Uterus (tissue), 4 donors: ENCODE data around the gene ACR. TPM values are rescaled to one million over a fixed set of nuclear protein-coding genes. Genes with fewer than 3 reads are reported as not detected.

Experiments used
- DNase-seq, 2 donors: peaks; one replicate each; pipeline ENCODE4 v3.0.0-alpha.2; 2019 to 2020
- H3K27ac ChIP-seq, 2 donors: fragments of 200-600 bp; sonication (generic); 1 replicate in 1 of 2; 2 replicates in 1 of 2; pipeline ENCODE4 v1.5.1; 2016 to 2018
- H3K27me3 ChIP-seq, 2 donors: fragments of 200-600 bp; sonication (generic); one replicate each; pipeline ENCODE4 v1.5.1; 2018 to 2019; ENCODE audit warnings: control low read depth in 1 of 2
- H3K36me3 ChIP-seq, 2 donors: fragments of 200-600 bp; sonication (generic); one replicate each; pipeline ENCODE4 v1.5.1; 2019; ENCODE audit warnings: control low read depth in 1 of 2
- H3K4me1 ChIP-seq, 2 donors: fragments of 200-600 bp; sonication (generic); one replicate each; pipeline ENCODE4 v1.5.1; 2018 to 2019; ENCODE audit warnings: control low read depth in 1 of 2
- H3K4me3 ChIP-seq, 2 donors: fragments of 200-600 bp; sonication (generic); 1 replicate in 1 of 2; 2 replicates in 1 of 2; pipeline ENCODE4 v1.5.1; 2018 to 2019; ENCODE audit warnings: mild to moderate bottlenecking in 1 of 2
- H3K9me3 ChIP-seq, 2 donors: fragments of 200-600 bp; sonication (generic); one replicate each; pipeline ENCODE4 v1.5.1; 2019; ENCODE audit warnings: control low read depth in 1 of 2
- POLR2A ChIP-seq, 2 donors: fragments of 450-650 bp; IDR thresholded peaks; one replicate each; pipeline ENCODE4 v1.6.1; 2016; ENCODE audit warnings: antibody characterized with exemption in 2 of 2, mild to moderate bottlenecking in 1 of 2, moderate library complexity in 1 of 2
- intact Hi-C: fragments of 100-400 bp; cut with DNase I; formaldehyde crosslinking; loops from one replicate; pipeline ENCODE4 v1.15.1; 2023; ENCODE audit warnings: low total_unique reads
- total RNA-seq, 4 donors: library from RNA; depleted of rRNA in 3 of 4; stranded (reverse); fragments of >200 nt in 3 of 4; gene quantifications; one replicate each; pipeline versions ENCODE4 v1.1.0 to v1.2.4, GENCODE V29; 2014 to 2023
- TF ChIP-seq, protein P1 (sequence below), 4 experiments: fragments of 200-600 bp in 2 of 4; fragments of 450-650 bp in 2 of 4; sonication (generic) in 2 of 4; IDR thresholded peaks; one replicate each; pipeline ENCODE4 v1.5.1; 2016 to 2019; ENCODE audit warnings: antibody characterized with exemption in 4 of 4, mild to moderate bottlenecking in 2 of 4, moderate library complexity in 1 of 4
- donor health status: DM: yes; HTN: yes; CAD: no.

Gene ACR
- total RNA-seq, 4 donors from 2014 or later = 0.35 to 7.9 TPM; not detected in 2

DNA sequence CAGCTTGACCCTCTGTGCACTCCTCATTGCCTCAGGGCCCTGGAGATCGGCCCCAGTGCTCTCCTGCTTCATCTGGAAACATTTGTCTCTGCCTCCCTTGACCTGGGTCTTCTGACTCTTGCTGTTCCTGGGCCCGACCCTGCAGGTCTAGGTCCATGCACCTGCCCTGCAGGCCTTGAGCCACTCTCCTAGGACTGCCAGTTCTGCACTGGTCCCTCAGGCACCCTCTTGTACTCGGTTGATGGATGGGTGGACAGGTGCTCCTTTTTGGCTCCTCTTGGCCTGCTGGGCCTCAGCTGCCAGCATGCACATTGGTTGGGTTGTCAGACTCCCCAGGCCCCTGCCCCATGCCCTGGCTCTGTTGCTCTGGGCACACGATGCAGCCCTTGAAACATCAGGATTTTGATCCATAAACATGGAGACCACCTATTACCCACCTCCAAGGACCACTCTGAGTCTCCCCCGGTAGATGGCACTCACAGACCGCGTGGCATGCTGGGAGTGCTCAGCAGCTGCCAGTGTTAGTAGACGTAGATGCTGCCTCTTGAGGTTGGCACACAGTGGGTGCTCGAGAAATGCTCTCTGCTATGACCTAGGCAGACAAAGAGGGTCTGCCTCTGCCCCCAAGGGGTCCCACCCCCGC, 20.2 kb upstream of the ACR start:
- intact Hi-C loops = no loop called here
- DNase-seq = no peak
- no peaks in the 10 kb centered on the region for H3K27me3 ChIP-seq
- no peaks in the 10 kb centered on the region for H3K9me3 ChIP-seq
- H3K4me3 ChIP-seq = no peak overlapping the region
- no peaks in the 10 kb centered on the region for H3K36me3 ChIP-seq
- H3K4me1 ChIP-seq = no peaks in the 10 kb centered on the region
- H3K27ac ChIP-seq = no peak overlapping the region
- no peak for TF ChIP-seq POLR2A (IDR thresholded peaks at IDR 0.05)
- TF ChIP-seq, protein P1, sequence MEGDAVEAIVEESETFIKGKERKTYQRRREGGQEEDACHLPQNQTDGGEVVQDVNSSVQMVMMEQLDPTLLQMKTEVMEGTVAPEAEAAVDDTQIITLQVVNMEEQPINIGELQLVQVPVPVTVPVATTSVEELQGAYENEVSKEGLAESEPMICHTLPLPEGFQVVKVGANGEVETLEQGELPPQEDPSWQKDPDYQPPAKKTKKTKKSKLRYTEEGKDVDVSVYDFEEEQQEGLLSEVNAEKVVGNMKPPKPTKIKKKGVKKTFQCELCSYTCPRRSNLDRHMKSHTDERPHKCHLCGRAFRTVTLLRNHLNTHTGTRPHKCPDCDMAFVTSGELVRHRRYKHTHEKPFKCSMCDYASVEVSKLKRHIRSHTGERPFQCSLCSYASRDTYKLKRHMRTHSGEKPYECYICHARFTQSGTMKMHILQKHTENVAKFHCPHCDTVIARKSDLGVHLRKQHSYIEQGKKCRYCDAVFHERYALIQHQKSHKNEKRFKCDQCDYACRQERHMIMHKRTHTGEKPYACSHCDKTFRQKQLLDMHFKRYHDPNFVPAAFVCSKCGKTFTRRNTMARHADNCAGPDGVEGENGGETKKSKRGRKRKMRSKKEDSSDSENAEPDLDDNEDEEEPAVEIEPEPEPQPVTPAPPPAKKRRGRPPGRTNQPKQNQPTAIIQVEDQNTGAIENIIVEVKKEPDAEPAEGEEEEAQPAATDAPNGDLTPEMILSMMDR (IDR thresholded peaks at IDR 0.05) = no peak

DNA sequence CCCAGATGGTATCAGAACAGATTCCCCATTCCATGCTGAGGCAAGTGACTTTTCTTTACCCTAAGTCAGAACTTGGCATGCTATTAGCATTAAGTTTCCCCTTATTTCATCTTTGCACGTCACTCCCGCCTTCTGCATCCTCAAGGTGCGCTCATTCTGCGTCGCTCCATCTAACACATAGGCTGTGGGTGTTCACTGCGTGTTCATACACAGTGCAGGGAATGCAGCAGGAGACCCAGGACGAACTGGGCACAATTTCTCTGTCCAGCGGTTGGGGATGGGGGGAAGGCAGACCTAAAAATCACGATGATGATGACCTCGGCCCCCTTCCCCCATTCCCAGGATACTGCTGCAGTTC, 19.7 kb upstream of the ACR start:
- H3K27me3 ChIP-seq = no peaks in the 10 kb centered on the region
- DNase-seq = no peak
- no peak overlapping the region for H3K27ac ChIP-seq
- H3K4me3 ChIP-seq = no peak overlapping the region
- no peaks in the 10 kb centered on the region for H3K9me3 ChIP-seq
- H3K4me1 ChIP-seq = no peaks in the 10 kb centered on the region
- intact Hi-C loops = no loop called here
- no peaks in the 10 kb centered on the region for H3K36me3 ChIP-seq
- no peak for TF ChIP-seq POLR2A (IDR thresholded peaks at IDR 0.05)
- TF ChIP-seq, protein P1 (IDR thresholded peaks at IDR 0.05) = no peak

DNA sequence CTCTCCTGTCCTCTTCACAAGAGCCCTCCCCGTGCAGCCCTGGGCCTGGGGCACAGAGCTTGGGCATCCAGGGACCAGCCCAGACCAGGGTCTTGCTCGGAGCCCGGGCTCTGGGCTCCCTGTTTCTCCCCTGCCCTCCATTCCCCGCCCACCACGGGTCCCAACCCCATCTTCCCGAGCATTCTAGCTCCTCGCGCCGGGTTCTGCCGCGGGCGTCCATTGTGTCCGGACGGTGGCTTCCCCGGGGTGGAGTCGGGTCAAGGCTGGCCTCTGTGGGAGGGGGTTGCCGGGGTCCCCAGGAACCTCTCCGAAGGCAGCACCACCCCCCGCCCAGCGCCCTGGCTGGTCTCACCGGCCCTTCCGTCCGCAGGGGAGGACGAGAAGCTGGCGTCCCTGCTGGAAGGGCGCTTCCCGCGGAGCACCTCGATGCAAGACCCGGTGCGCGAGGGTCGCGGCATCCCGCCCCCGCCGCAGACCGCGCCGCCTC, 18.1 kb upstream of the ACR start:
- Histone ChIP-seq H3K4me3 (no peak overlapping the region), H3K27me3 (no peaks in the 10 kb centered on the region), H3K36me3 (no peaks in the 10 kb centered on the region), H3K9me3 (no peaks in the 10 kb centered on the region), H3K4me1 (no peaks in the 10 kb centered on the region), H3K27ac (no peak overlapping the region)
- no peak for DNase-seq
- TF ChIP-seq POLR2A (IDR thresholded peaks at IDR 0.05) = no peak
- TF ChIP-seq, protein P1 (IDR thresholded peaks at IDR 0.05) = no peak
- intact Hi-C loops = no loop called here

DNA sequence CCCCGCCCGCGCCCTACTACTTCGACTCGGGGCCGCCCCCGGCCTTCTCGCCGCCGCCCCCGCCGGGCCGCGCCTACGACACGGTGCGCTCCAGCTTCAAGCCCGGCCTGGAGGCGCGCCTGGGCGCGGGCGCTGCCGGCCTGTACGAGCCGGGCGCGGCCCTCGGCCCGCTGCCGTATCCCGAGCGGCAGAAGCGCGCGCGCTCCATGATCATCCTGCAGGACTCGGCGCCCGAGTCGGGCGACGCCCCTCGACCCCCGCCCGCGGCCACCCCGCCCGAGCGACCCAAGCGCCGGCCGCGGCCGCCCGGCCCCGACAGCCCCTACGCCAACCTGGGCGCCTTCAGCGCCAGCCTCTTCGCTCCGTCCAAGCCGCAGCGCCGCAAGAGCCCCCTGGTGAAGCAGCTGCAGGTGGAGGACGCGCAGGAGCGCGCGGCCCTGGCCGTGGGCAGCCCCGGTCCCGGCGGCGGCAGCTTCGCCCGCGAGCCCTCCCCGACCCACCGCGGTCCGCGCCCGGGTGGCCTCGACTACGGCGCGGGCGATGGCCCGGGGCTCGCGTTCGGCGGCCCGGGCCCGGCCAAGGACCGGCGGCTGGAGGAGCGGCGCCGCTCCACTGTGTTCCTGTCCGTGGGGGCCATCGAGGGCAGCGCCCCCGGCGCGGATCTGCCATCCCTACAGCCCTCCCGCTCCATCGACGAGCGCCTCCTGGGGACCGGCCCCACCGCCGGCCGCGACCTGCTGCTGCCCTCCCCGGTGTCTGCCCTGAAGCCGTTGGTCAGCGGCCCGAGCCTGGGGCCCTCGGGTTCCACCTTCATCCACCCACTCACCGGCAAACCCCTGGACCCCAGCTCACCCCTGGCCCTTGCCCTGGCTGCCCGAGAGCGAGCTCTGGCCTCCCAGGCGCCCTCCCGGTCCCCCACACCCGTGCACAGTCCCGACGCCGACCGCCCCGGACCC, 17.4 kb upstream of the ACR start:
- H3K4me3 ChIP-seq = no peak overlapping the region
- TF ChIP-seq, protein P1 (IDR thresholded peaks at IDR 0.05) = no peak
- no peak for TF ChIP-seq POLR2A (IDR thresholded peaks at IDR 0.05)

More for the DNA sequence above, 17.4 kb upstream of the ACR start:
- Histone ChIP-seq H3K27ac (no peak overlapping the region), H3K9me3 (no peaks in the 10 kb centered on the region), H3K27me3 (no peaks in the 10 kb centered on the region), H3K4me1 (no peaks in the 10 kb centered on the region), H3K36me3 (no peaks in the 10 kb centered on the region)
- no peak for DNase-seq
- intact Hi-C loops = no loop called here
